ENCODE results near the gene PRMT1. TPM values are rescaled to one million over a fixed set of nuclear protein-coding genes. Genes with fewer than 3 reads are reported as not detected.
A peak's percentile ranks its signal among the peaks of the same experiment; 100 is the strongest.

PRMT1 gene
- total and polyA plus RNA-seq, 9 of the 15 experiments (the other 6 are each of a cell fraction or from before 2014, with no cell fraction given) = 13.3 to 464 (median 326) TPM

DNA sequence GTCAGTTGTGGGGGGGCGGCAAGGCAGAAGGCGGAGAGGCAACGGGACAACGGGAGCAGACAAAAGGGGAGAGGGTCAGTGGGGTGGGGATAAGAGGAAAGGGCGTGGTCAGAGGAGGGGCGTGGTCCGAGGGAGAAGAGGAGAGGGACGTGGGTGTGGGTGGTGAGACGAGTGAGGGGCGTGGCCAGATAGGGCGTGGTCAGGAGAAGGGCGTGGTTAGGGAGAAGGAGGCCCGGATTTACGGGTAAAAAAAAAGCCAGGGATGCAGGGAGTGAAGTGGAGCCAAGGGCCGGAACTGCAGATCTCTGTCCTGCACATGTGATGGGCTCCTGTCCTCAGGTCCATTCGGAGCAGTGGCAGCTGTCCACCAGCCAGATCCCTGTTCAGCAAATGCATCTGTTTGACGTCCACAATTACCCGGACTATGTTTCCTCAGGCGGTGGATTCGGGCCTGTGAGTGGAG lies 35.4 kb downstream of the PRMT1 start (continued):
- no peak for TF ChIP-seq CUX1 (CRISPR knock-in tag; IDR thresholded peaks at IDR 0.05)
- peak; percentile 61; the same call in 1 of the 2 replicates for TF ChIP-seq ELF4 (CRISPR knock-in tag; IDR thresholded peaks at IDR 0.05)
- TF ChIP-seq RCOR1 (IDR thresholded peaks at IDR 0.05; ENCODE audit: borderline replicate concordance in 1 of 2, low read depth in 2 of 2, low read length in 2 of 2) = 0 out of 4 replicates have a peak, but pooled peaks of 1 of the 2 experiments have one; percentile 31
- no peak for TF ChIP-seq SMAD3 (CRISPR knock-in tag; conservative IDR thresholded peaks at IDR 0.05)
- no peak for TF ChIP-seq DMBX1 (CRISPR knock-in tag; IDR thresholded peaks at IDR 0.05; ENCODE audit: borderline replicate concordance)
- TF ChIP-seq, protein P1, sequence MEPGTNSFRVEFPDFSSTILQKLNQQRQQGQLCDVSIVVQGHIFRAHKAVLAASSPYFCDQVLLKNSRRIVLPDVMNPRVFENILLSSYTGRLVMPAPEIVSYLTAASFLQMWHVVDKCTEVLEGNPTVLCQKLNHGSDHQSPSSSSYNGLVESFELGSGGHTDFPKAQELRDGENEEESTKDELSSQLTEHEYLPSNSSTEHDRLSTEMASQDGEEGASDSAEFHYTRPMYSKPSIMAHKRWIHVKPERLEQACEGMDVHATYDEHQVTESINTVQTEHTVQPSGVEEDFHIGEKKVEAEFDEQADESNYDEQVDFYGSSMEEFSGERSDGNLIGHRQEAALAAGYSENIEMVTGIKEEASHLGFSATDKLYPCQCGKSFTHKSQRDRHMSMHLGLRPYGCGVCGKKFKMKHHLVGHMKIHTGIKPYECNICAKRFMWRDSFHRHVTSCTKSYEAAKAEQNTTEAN (CRISPR knock-in tag; IDR thresholded peaks at IDR 0.05) = no peak
- no peak for TF ChIP-seq HMG20B (CRISPR knock-in tag; IDR thresholded peaks at IDR 0.05)
- TF ChIP-seq SAFB2 (IDR thresholded peaks at IDR 0.05; ENCODE audit: borderline replicate concordance, low read depth, low read length, severe bottlenecking) = no peak
- TF ChIP-seq HLTF (IDR thresholded peaks at IDR 0.05) = peak; percentile 93
- no peak for TF ChIP-seq ZNF408 (CRISPR knock-in tag; IDR thresholded peaks at IDR 0.05; ENCODE audit: low read depth)
- TF ChIP-seq CREB5 (CRISPR knock-in tag; IDR thresholded peaks at IDR 0.05) = no peak
- no peak for TF ChIP-seq ZNF830 (CRISPR knock-in tag; IDR thresholded peaks at IDR 0.05)
- peak; percentile 96 for TF ChIP-seq ZNF316 (IDR thresholded peaks at IDR 0.05)
- TF ChIP-seq, protein P2, sequence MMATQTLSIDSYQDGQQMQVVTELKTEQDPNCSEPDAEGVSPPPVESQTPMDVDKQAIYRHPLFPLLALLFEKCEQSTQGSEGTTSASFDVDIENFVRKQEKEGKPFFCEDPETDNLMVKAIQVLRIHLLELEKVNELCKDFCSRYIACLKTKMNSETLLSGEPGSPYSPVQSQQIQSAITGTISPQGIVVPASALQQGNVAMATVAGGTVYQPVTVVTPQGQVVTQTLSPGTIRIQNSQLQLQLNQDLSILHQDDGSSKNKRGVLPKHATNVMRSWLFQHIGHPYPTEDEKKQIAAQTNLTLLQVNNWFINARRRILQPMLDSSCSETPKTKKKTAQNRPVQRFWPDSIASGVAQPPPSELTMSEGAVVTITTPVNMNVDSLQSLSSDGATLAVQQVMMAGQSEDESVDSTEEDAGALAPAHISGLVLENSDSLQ (IDR thresholded peaks at IDR 0.05) = peak; percentile 90
